GM12801 (cell line): ENCODE data around the gene NHSL1.

Experiments used
- CTCF ChIP-seq: IDR thresholded peaks from one replicate; pipeline ENCODE4 v1.5.1; 2011; ENCODE audit warnings: control low read depth; ENCODE audit not compliant: insufficient read length; ENCODE audit errors: extremely low read depth

NHSL1 gene

GRCh38 chr6:138485005-138485545 lies 14.2 kb downstream of the NHSL1 start:
- no peak for TF ChIP-seq CTCF

- no peak for TF ChIP-seq CTCF
Measured at GRCh38 chr6:138484018-138484731, 15.1 kb downstream of the NHSL1 start.

- no peak for TF ChIP-seq CTCF
Measured at GRCh38 chr6:138482816-138483215, 16.5 kb downstream of the NHSL1 start.

GRCh38 chr6:138480279-138480949 lies 18.9 kb downstream of the NHSL1 start:
- no peak for TF ChIP-seq CTCF

GRCh38 chr6:138477913-138478539 lies 21.3 kb downstream of the NHSL1 start:
- TF ChIP-seq CTCF: no peak

GRCh38 chr6:138476116-138476515 lies 23.2 kb downstream of the NHSL1 start:
- no peak for TF ChIP-seq CTCF

- TF ChIP-seq CTCF: no peak
Measured at GRCh38 chr6:138473144-138473543, 26.1 kb downstream of the NHSL1 start.
